CD4-positive, alpha-beta memory T cell (primary cell): ENCODE results near the gene SSBP2. TPM values are rescaled to one million over a fixed set of nuclear protein-coding genes. Genes with fewer than 3 reads are reported as not detected.

Experiments
- CTCF ChIA-PET: fragments of 350-600 bp; sonication (Branson Sonifier 250); formaldehyde crosslinking; loops from one replicate; lab custom pipeline; 2021; ENCODE audit warnings: inconsistent platforms; ENCODE audit not compliant: partially characterized antibody; lab: Charles Lee
- POLR2A ChIA-PET: fragments of 350-600 bp; sonication (Branson Sonifier 250); formaldehyde crosslinking; loops from one replicate; lab custom pipeline; 2021; ENCODE audit not compliant: partially characterized antibody; lab: Charles Lee
- DNase-seq, 5 donors: peaks; one replicate each; pipeline versions ENCODE4 v3.0.0 to v3.0.0-alpha.2; 2020 to 2022; ENCODE audit warnings: mixed read lengths in 1 of 5
- H3K27ac ChIP-seq: one replicate; pipeline ENCODE4 v1.7.0; 2013; ENCODE audit warnings: low read depth, low read length
- H3K27me3 ChIP-seq: 2 replicates; pipeline ENCODE4 v1.7.0; 2013; ENCODE audit warnings: mild to moderate bottlenecking, low read length, moderate library complexity; ENCODE audit not compliant: insufficient read depth
- H3K36me3 ChIP-seq: 2 replicates; pipeline ENCODE4 v1.7.0; 2013; ENCODE audit warnings: mild to moderate bottlenecking, low read length, moderate library complexity; ENCODE audit not compliant: insufficient read depth
- H3K4me1 ChIP-seq: 2 replicates; pipeline ENCODE4 v1.7.0; 2013; ENCODE audit warnings: mild to moderate bottlenecking, low read length, moderate library complexity; ENCODE audit not compliant: insufficient read depth
- H3K4me3 ChIP-seq, 2 donors: one replicate each; pipeline ENCODE4 v1.7.0; 2013; ENCODE audit warnings: low read length in 2 of 2, mild to moderate bottlenecking in 1 of 2
- H3K9me3 ChIP-seq, 2 donors: one replicate each; pipeline ENCODE4 v1.7.0; 2013; ENCODE audit warnings: low read length in 2 of 2, control low read depth in 1 of 2; ENCODE audit not compliant: control insufficient read depth in 1 of 2
- H3K27ac Mint-ChIP-seq, 7 donors: one replicate each; pipeline ENCODE4 v1.8.0; 2020 to 2021; ENCODE audit warnings: mixed read lengths in 7 of 7, mild to moderate bottlenecking in 6 of 7, inconsistent platforms in 3 of 7, moderate library complexity in 3 of 7
- H3K27me3 Mint-ChIP-seq, 2 donors: one replicate each; pipeline ENCODE4 v1.8.0; 2020 to 2021; ENCODE audit warnings: mixed read lengths in 2 of 2
- H3K36me3 Mint-ChIP-seq, 2 donors: one replicate each; pipeline ENCODE4 v1.8.0; 2020 to 2021; ENCODE audit warnings: mixed read lengths in 2 of 2, inconsistent platforms in 1 of 2, mild to moderate bottlenecking in 1 of 2
- H3K4me1 Mint-ChIP-seq, 4 donors: one replicate each; pipeline ENCODE4 v1.8.0; 2020 to 2021; ENCODE audit warnings: mixed read lengths in 4 of 4, mild to moderate bottlenecking in 1 of 4
- H3K4me3 Mint-ChIP-seq, 8 donors: one replicate each; pipeline ENCODE4 v1.8.0; 2020 to 2021; ENCODE audit warnings: mixed read lengths in 8 of 8, mild to moderate bottlenecking in 7 of 8, moderate library complexity in 6 of 8, inconsistent platforms in 3 of 8
- H3K9me3 Mint-ChIP-seq, 8 donors: one replicate each; pipeline ENCODE4 v1.8.0; 2020 to 2021; ENCODE audit warnings: mixed read lengths in 8 of 8, mild to moderate bottlenecking in 5 of 8, inconsistent platforms in 3 of 8, moderate library complexity in 1 of 8
- intact Hi-C: fragments of 100-400 bp; cut with micrococcal nuclease; formaldehyde crosslinking; loops from one replicate; pipeline ENCODE4 v1.15.1; 2023
- polyA plus RNA-seq, 2 donors: library from polyadenylated mRNA; unstranded; fragments of 300-500 nt; fragmentation: Illumina TruSeq; gene quantifications; one replicate each; pipeline ENCODE4 v1.2.3, GENCODE V29; 2021
- total RNA-seq, 2 experiments: library from RNA; stranded (reverse); gene quantifications; one replicate each; pipeline ENCODE4 v1.2.3, GENCODE V29; 2021

The SSBP2 gene
- total and polyA plus RNA-seq, 4 experiments from 2014 or later: 46.4 to 91.7 (median 58.9) TPM

- H3K9me3 Mint-ChIP-seq: peaks cover 0 to 2% (median 0%) of the 10 kb centered on the region in 8 donors
- CTCF ChIA-PET: interaction anchor here (0.7 kb wide), 1 partner anchor 737 kb away, joined by 4 read pairs; no protein-coding TSS in a partner anchor
- Histone ChIP-seq H3K27ac (no peak overlapping the region), H3K4me3 (no peak overlapping the region), H3K9me3 (no peaks in the 10 kb centered on the region), H3K36me3 (no peaks in the 10 kb centered on the region), H3K4me1 (no peaks in the 10 kb centered on the region), H3K27me3 (no peaks in the 10 kb centered on the region)
- intact Hi-C loops: loop anchor here (5.0 to 10.0 kb wide), 2 partner anchors 423 to 546 kb away; partner anchors contain the start of gene ATG10
- DNase-seq: no peak
- H3K4me3 Mint-ChIP-seq: no peak overlapping the region
- peak overlapping the region in 3 of 7 donors; percentile 65 to 84 (median 67) for H3K27ac Mint-ChIP-seq
- peaks cover 3 to 7% (median 5%) of the 10 kb centered on the region in 4 donors for H3K4me1 Mint-ChIP-seq
- peaks cover 0 to 4% of the 10 kb centered on the region in 2 donors for H3K36me3 Mint-ChIP-seq
- no peaks in the 10 kb centered on the region for H3K27me3 Mint-ChIP-seq
- POLR2A ChIA-PET: no interaction called here
These were observed 322.0 kb downstream of the SSBP2 start for GRCh38 chr5:81428861-81429260.

GRCh38 chr5:81428446-81428845 lies 322.5 kb downstream of the SSBP2 start:
- peak overlapping the region in 2 of 7 donors; percentile 52 to 84 for H3K27ac Mint-ChIP-seq
- POLR2A ChIA-PET: no interaction called here
- H3K4me1 ChIP-seq: no peaks in the 10 kb centered on the region

GRCh38 chr5:81427566-81427965 lies 323.3 kb downstream of the SSBP2 start:
- H3K27ac Mint-ChIP-seq: peak overlapping the region in 1 of 7 donors; percentile 48
- H3K9me3 Mint-ChIP-seq: peaks cover 0 to 2% (median 0%) of the 10 kb centered on the region in 8 donors
- no peaks in the 10 kb centered on the region for H3K36me3 ChIP-seq
- peaks cover 3 to 7% (median 5%) of the 10 kb centered on the region in 4 donors for H3K4me1 Mint-ChIP-seq
- H3K27me3 Mint-ChIP-seq: no peaks in the 10 kb centered on the region
- ChIA-PET POLR2A (no interaction called here), CTCF (interaction anchor here (0.9 to 3.8 kb wide), 6 partner anchors 9 to 798 kb away, joined by 3 to 54 read pairs (median 15); no protein-coding TSS in a partner anchor)
- no peaks in the 10 kb centered on the region for H3K9me3 ChIP-seq
- no peak overlapping the region for H3K4me3 Mint-ChIP-seq
- H3K4me3 ChIP-seq: no peak overlapping the region
- no peak overlapping the region for H3K27ac ChIP-seq
- no peak for DNase-seq
- no peaks in the 10 kb centered on the region for H3K4me1 ChIP-seq
- intact Hi-C loops: loop anchor here (2.0 to 10.0 kb wide), 3 partner anchors 321 to 547 kb away; partner anchors contain the start of gene ATG10
- H3K27me3 ChIP-seq: no peaks in the 10 kb centered on the region
- H3K36me3 Mint-ChIP-seq: peaks cover 1 to 7% of the 10 kb centered on the region in 2 donors

More at GRCh38 chr5:81428446-81428845, 322.5 kb downstream of the SSBP2 start:
- peaks cover 3 to 7% (median 5%) of the 10 kb centered on the region in 4 donors for H3K4me1 Mint-ChIP-seq
- H3K36me3 Mint-ChIP-seq: peaks cover 0 to 4% of the 10 kb centered on the region in 2 donors
- peaks cover 0 to 2% (median 0%) of the 10 kb centered on the region in 8 donors for H3K9me3 Mint-ChIP-seq
- no peaks in the 10 kb centered on the region for H3K27me3 ChIP-seq
- H3K9me3 ChIP-seq: no peaks in the 10 kb centered on the region
- no peak overlapping the region for H3K4me3 Mint-ChIP-seq
- no peak for DNase-seq
- no peak overlapping the region for H3K4me3 ChIP-seq
- H3K27ac ChIP-seq: no peak overlapping the region
- no peaks in the 10 kb centered on the region for H3K27me3 Mint-ChIP-seq
- intact Hi-C loops: loop anchor here (5.0 to 10.0 kb wide), 2 partner anchors 424 to 546 kb away; partner anchors contain the start of gene ATG10
- CTCF ChIA-PET: interaction anchor here (0.7 to 3.8 kb wide), 2 partner anchors 411 to 737 kb away, joined by 4 to 20 read pairs; no protein-coding TSS in a partner anchor
- no peaks in the 10 kb centered on the region for H3K36me3 ChIP-seq

- no peaks in the 10 kb centered on the region for H3K27me3 ChIP-seq
- no peak overlapping the region for H3K27ac ChIP-seq
- Mint-ChIP-seq H3K4me3 (no peak overlapping the region), H3K27me3 (no peaks in the 10 kb centered on the region), H3K4me1 (peaks cover 3 to 7% (median 5%) of the 10 kb centered on the region in 4 donors), H3K27ac (peak overlapping the region in 4 of 7 donors; percentile 1 to 45 (median 40)), H3K36me3 (peaks cover 9 to 12% of the 10 kb centered on the region in 2 donors), H3K9me3 (no peaks in the 10 kb centered on the region)
- H3K36me3 ChIP-seq: no peaks in the 10 kb centered on the region
- H3K4me1 ChIP-seq: no peaks in the 10 kb centered on the region
- intact Hi-C loops: loop anchor here (2.0 to 10.0 kb wide), 3 partner anchors 322 to 548 kb away; partner anchors contain the start of gene ATG10
- no peak overlapping the region for H3K4me3 ChIP-seq
- CTCF ChIA-PET: interaction anchor here (0.6 to 3.8 kb wide), 13 partner anchors 10 to 834 kb away, joined by 3 to 54 read pairs (median 4); no protein-coding TSS in a partner anchor
- no peaks in the 10 kb centered on the region for H3K9me3 ChIP-seq
- no peak for DNase-seq
- POLR2A ChIA-PET: interaction anchor here (1.0 kb wide), 1 partner anchor 739 kb away, joined by 3 read pairs; no protein-coding TSS in a partner anchor
These were observed 324.4 kb downstream of the SSBP2 start for GRCh38 chr5:81426359-81427030.

GRCh38 chr5:81425569-81425968 lies 325.3 kb downstream of the SSBP2 start:
- peak overlapping the region in 1 of 8 donors; percentile 58 for H3K4me3 Mint-ChIP-seq
- DNase-seq: peak in 4 of 5 donors; percentile 49 to 59 (median 56)
- POLR2A ChIA-PET: interaction anchor here (1.0 kb wide), 2 partner anchors 426 to 740 kb away, joined by 3 read pairs; no protein-coding TSS in a partner anchor

GRCh38 chr5:81424728-81425127 lies 326.2 kb downstream of the SSBP2 start:
- Histone ChIP-seq H3K4me3 (no peak overlapping the region), H3K4me1 (no peaks in the 10 kb centered on the region), H3K9me3 (no peaks in the 10 kb centered on the region), H3K27me3 (no peaks in the 10 kb centered on the region), H3K27ac (no peak overlapping the region), H3K36me3 (no peaks in the 10 kb centered on the region)
- H3K4me1 Mint-ChIP-seq: peaks cover 3 to 7% (median 5%) of the 10 kb centered on the region in 4 donors
- peaks cover 25 to 27% of the 10 kb centered on the region in 2 donors for H3K36me3 Mint-ChIP-seq
- H3K4me3 Mint-ChIP-seq: no peak overlapping the region
- H3K27me3 Mint-ChIP-seq: no peaks in the 10 kb centered on the region
- no peaks in the 10 kb centered on the region for H3K9me3 Mint-ChIP-seq
- no peak for DNase-seq
- H3K27ac Mint-ChIP-seq: no peak overlapping the region
- intact Hi-C loops: loop anchor here (1.0 to 10.0 kb wide), 6 partner anchors 82 to 801 kb away; partner anchors contain the start of gene ATG10
- CTCF ChIA-PET: interaction anchor here (0.6 to 3.8 kb wide), 16 partner anchors 10 to 852 kb away, joined by 3 to 54 read pairs (median 4); no protein-coding TSS in a partner anchor
- POLR2A ChIA-PET: interaction anchor here (1.0 kb wide), 1 partner anchor 427 kb away, joined by 3 read pairs; no protein-coding TSS in a partner anchor

More at GRCh38 chr5:81425569-81425968, 325.3 kb downstream of the SSBP2 start:
- no peak overlapping the region for H3K4me3 ChIP-seq
- no peaks in the 10 kb centered on the region for H3K9me3 ChIP-seq
- peak overlapping the region in 4 of 7 donors; percentile 5 to 73 (median 7) for H3K27ac Mint-ChIP-seq
- H3K36me3 ChIP-seq: no peaks in the 10 kb centered on the region
- no peaks in the 10 kb centered on the region for H3K4me1 ChIP-seq
- no peaks in the 10 kb centered on the region for H3K9me3 Mint-ChIP-seq
- intact Hi-C loops: loop anchor here (1.0 to 10.0 kb wide), 6 partner anchors 81 to 800 kb away; partner anchors contain the start of gene ATG10
- H3K4me1 Mint-ChIP-seq: peaks cover 3 to 7% (median 5%) of the 10 kb centered on the region in 4 donors
- H3K27me3 Mint-ChIP-seq: no peaks in the 10 kb centered on the region
- H3K27ac ChIP-seq: no peak overlapping the region
- no peaks in the 10 kb centered on the region for H3K27me3 ChIP-seq
- CTCF ChIA-PET: interaction anchor here (0.6 to 3.8 kb wide), 24 partner anchors 11 to 851 kb away, joined by 3 to 54 read pairs (median 3); no protein-coding TSS in a partner anchor
- H3K36me3 Mint-ChIP-seq: peaks cover 18 to 19% of the 10 kb centered on the region in 2 donors
